SK-N-SH treated with all-trans-retinoic acid at 6 μM for 48 hours (cell line): Measurements from ENCODE around the gene DLG5.

Experiments used
- ATAC-seq: fragments of 200-7000 bp; cut with Tn5 transposase; 3 replicates; pipeline ENCODE4 v1.9.1; 2020; ENCODE audit warnings: mild to moderate bottlenecking, moderate library complexity
- BACH2 ChIP-seq: fragments of 250-450 bp; sonication (Bioruptor Pico); IDR thresholded peaks from 2 replicates; pipeline ENCODE4 v1.9.0; 2021; ENCODE audit warnings: mild to moderate bottlenecking, borderline replicate concordance
- CSDC2 ChIP-seq: fragments of 250-450 bp; sonication (Bioruptor Pico); IDR thresholded peaks from 2 replicates; pipeline ENCODE4 v1.5.0; 2020; ENCODE audit warnings: mild to moderate bottlenecking, moderate library complexity
- CSRNP3 ChIP-seq: fragments of 250-450 bp; sonication (Bioruptor Pico); IDR thresholded peaks from 2 replicates; pipeline ENCODE4 v1.5.1; 2021; ENCODE audit warnings: mild to moderate bottlenecking, moderate library complexity
- ESRRG ChIP-seq: fragments of 250-450 bp; sonication (Bioruptor Pico); IDR thresholded peaks from 2 replicates; pipeline ENCODE4 v1.6.1; 2021; ENCODE audit warnings: mild to moderate bottlenecking
- GLIS3 ChIP-seq: fragments of 250-450 bp; sonication (Bioruptor Pico); IDR thresholded peaks from 2 replicates; pipeline ENCODE4 v1.5.0; 2020; ENCODE audit warnings: mild to moderate bottlenecking, moderate library complexity
- ISL1 ChIP-seq: fragments of 250-450 bp; sonication (Bioruptor Pico); IDR thresholded peaks from 2 replicates; pipeline ENCODE4 v2.1.2; 2022; ENCODE audit warnings: mild to moderate bottlenecking, moderate library complexity
- OSR1 ChIP-seq: fragments of 250-450 bp; sonication (Bioruptor Pico); IDR thresholded peaks from 2 replicates; pipeline ENCODE4 v1.8.0; 2022; ENCODE audit warnings: moderate library complexity, mild to moderate bottlenecking, inconsistent platforms
- POU6F1 ChIP-seq: fragments of 250-450 bp; sonication (Bioruptor Pico); IDR thresholded peaks from 2 replicates; pipeline ENCODE4 v1.8.0; 2021; ENCODE audit warnings: low read depth, mild to moderate bottlenecking, moderate library complexity, borderline replicate concordance
- PPARA ChIP-seq: fragments of 250-450 bp; sonication (Bioruptor Pico); IDR thresholded peaks from 2 replicates; pipeline ENCODE4 v1.5.0; 2020; ENCODE audit warnings: mild to moderate bottlenecking, borderline replicate concordance
- RARB ChIP-seq: fragments of 250-450 bp; sonication (Bioruptor Pico); IDR thresholded peaks from 2 replicates; pipeline ENCODE4 v1.8.0; 2021; ENCODE audit warnings: mild to moderate bottlenecking, moderate library complexity
- SNAI2 ChIP-seq: fragments of 250-450 bp; sonication (Bioruptor Pico); IDR thresholded peaks from 2 replicates; pipeline ENCODE4 v1.5.0; 2020; ENCODE audit warnings: mild to moderate bottlenecking, moderate library complexity
- TCF4 ChIP-seq: fragments of 250-450 bp; sonication (Bioruptor Pico); IDR thresholded peaks from 2 replicates; pipeline ENCODE4 v1.8.0; 2021; ENCODE audit warnings: mild to moderate bottlenecking, moderate library complexity, borderline replicate concordance
- TSHZ2 ChIP-seq: fragments of 250-450 bp; sonication (Bioruptor Pico); IDR thresholded peaks from 2 replicates; pipeline ENCODE4 v1.5.0; 2020; ENCODE audit warnings: mild to moderate bottlenecking, moderate library complexity
- ZC3H10 ChIP-seq: fragments of 250-450 bp; sonication (Bioruptor Pico); IDR thresholded peaks from 2 replicates; pipeline ENCODE4 v1.5.1; 2021; ENCODE audit warnings: mild to moderate bottlenecking, moderate library complexity
- ZFP3 ChIP-seq: fragments of 250-450 bp; sonication (Bioruptor Pico); IDR thresholded peaks from 2 replicates; pipeline ENCODE4 v1.5.0; 2020; ENCODE audit warnings: mild to moderate bottlenecking, moderate library complexity
- ZNF565 ChIP-seq: fragments of 450-650 bp; formaldehyde crosslinking; conservative IDR thresholded peaks from 2 replicates; pipeline ENCODE4 v1.5.0; 2020; ENCODE audit warnings: low read depth, mild to moderate bottlenecking, moderate library complexity
- ZNF70 ChIP-seq: fragments of 450-650 bp; formaldehyde crosslinking; IDR thresholded peaks from 2 replicates; pipeline ENCODE4 v1.5.0; 2020; ENCODE audit warnings: mild to moderate bottlenecking, moderate library complexity
- ZNF8 ChIP-seq: fragments of 450-650 bp; formaldehyde crosslinking; IDR thresholded peaks from 2 replicates; pipeline ENCODE4 v1.5.0; 2020; ENCODE audit warnings: mild to moderate bottlenecking, moderate library complexity
- TF ChIP-seq, protein P1 (sequence below): fragments of 250-450 bp; sonication (Bioruptor Pico); IDR thresholded peaks from 2 replicates; pipeline ENCODE4 v1.5.1; 2020; ENCODE audit warnings: low read depth, mild to moderate bottlenecking, moderate library complexity
- TF ChIP-seq, protein P2 (sequence below): fragments of 250-450 bp; sonication (Bioruptor Pico); IDR thresholded peaks from 2 replicates; pipeline ENCODE4 v1.8.0; 2020; ENCODE audit warnings: mild to moderate bottlenecking, moderate library complexity, borderline replicate concordance

DLG5 gene

DNA sequence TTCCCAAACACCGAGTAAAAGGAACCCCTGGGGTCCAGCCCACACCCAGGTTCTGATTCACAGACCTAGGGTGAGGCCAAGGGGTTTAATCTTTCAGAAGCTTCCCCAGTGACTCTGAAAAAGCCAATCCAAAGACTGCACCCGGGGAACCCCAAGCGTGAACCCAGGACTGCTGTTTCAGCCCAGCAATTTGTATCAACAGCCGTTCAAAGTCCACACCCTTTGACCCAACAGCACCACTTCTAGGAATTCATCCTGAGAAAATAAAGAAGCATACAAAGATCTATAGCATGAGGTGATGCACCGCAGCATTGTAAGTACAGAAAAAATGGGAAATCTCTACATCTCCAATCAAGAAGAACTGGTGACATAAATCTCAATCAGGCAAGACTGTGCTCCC, 24.4 kb downstream of the DLG5 start:
- TF ChIP-seq ZC3H10 (CRISPR knock-in tag) (no peak), OSR1 (CRISPR knock-in tag) (no peak), GLIS3 (no peak)
- no peak for ATAC-seq

- no peak for ATAC-seq
- no peak for TF ChIP-seq POU6F1 (CRISPR knock-in tag)
Measured at GRCh38 chr10:77901743-77902142, 24.8 kb downstream of the DLG5 start.

DNA sequence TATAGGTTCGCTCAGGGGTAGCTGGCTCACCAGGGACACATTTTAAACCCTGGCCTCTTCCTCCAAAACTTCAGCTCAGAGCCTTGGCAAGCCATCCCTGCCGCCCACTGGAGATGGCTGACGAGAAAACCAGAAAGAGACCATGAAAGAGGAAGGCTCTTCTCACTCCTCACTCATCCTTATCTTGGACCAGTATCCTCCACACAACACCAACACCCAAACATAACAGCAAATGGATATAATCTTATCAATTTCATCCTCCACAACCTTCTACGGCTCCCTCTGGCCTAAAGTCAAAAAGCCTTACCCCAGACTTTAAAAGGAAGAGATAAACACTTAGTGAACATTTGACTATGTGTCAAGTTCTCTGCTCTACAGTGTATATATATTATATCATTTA, 26.9 kb downstream of the DLG5 start:
- no peak for ATAC-seq
- no peak for TF ChIP-seq ZFP3 (CRISPR knock-in tag)
- TF ChIP-seq PPARA, result no peak
- no peak for TF ChIP-seq TCF4 (CRISPR knock-in tag)
- no peak for TF ChIP-seq POU6F1 (CRISPR knock-in tag)
- TF ChIP-seq ZC3H10 (CRISPR knock-in tag), result no peak
- no peak for TF ChIP-seq CSRNP3 (CRISPR knock-in tag)
- no peak for TF ChIP-seq SNAI2 (CRISPR knock-in tag)
- no peak for TF ChIP-seq CSDC2
- TF ChIP-seq ESRRG (CRISPR knock-in tag), result no peak
- TF ChIP-seq BACH2 (CRISPR knock-in tag), result no peak

DNA sequence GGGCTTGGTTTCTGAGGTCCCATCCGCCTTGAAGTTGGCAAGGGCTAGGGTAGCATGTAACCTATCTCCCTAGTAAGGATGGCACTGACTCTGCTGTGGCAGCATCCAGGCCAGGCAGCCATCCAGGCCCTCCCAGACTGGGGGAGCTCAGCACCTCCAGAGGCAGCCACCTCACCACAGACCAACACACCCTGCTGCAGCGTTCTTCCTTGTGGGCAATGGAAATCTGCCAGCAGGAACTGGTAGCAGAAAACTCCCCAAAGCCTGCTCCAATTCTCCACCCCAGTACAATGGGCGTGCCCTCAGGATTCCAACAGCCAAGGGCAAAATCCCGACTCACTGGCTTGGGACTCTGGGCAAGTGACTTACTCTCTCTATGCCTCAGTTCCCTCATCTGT, 27.5 kb downstream of the DLG5 start:
- ATAC-seq, result peak; percentile 82
- TF ChIP-seq TSHZ2 (no peak), TCF4 (CRISPR knock-in tag) (no peak), ZNF70 (CRISPR knock-in tag) (no peak), RARB (CRISPR knock-in tag) (no peak), ZNF8 (CRISPR knock-in tag) (no peak), ZC3H10 (CRISPR knock-in tag) (no peak), ZFP3 (CRISPR knock-in tag) (no peak), PPARA (no peak), ESRRG (CRISPR knock-in tag) (no peak), SNAI2 (CRISPR knock-in tag) (no peak), BACH2 (CRISPR knock-in tag) (no peak), CSDC2 (no peak)
- TF ChIP-seq, protein P1, sequence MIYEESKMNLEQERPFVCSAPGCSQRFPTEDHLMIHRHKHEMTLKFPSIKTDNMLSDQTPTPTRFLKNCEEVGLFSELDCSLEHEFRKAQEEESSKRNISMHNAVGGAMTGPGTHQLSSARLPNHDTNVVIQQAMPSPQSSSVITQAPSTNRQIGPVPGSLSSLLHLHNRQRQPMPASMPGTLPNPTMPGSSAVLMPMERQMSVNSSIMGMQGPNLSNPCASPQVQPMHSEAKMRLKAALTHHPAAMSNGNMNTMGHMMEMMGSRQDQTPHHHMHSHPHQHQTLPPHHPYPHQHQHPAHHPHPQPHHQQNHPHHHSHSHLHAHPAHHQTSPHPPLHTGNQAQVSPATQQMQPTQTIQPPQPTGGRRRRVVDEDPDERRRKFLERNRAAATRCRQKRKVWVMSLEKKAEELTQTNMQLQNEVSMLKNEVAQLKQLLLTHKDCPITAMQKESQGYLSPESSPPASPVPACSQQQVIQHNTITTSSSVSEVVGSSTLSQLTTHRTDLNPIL, result no peak

GRCh38 chr10:77898323-77899079, 28.1 kb downstream of the DLG5 start:
- peak; percentile 71 for ATAC-seq
- no peak for TF ChIP-seq ZNF70 (CRISPR knock-in tag)
- no peak for TF ChIP-seq ZNF8 (CRISPR knock-in tag)
- TF ChIP-seq, protein P2, sequence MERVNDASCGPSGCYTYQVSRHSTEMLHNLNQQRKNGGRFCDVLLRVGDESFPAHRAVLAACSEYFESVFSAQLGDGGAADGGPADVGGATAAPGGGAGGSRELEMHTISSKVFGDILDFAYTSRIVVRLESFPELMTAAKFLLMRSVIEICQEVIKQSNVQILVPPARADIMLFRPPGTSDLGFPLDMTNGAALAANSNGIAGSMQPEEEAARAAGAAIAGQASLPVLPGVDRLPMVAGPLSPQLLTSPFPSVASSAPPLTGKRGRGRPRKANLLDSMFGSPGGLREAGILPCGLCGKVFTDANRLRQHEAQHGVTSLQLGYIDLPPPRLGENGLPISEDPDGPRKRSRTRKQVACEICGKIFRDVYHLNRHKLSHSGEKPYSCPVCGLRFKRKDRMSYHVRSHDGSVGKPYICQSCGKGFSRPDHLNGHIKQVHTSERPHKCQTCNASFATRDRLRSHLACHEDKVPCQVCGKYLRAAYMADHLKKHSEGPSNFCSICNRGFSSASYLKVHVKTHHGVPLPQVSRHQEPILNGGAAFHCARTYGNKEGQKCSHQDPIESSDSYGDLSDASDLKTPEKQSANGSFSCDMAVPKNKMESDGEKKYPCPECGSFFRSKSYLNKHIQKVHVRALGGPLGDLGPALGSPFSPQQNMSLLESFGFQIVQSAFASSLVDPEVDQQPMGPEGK (CRISPR knock-in tag), result no peak
- no peak for TF ChIP-seq ZNF565
- no peak for TF ChIP-seq RARB (CRISPR knock-in tag)
- no peak for TF ChIP-seq BACH2 (CRISPR knock-in tag)
- no peak for TF ChIP-seq TSHZ2
- TF ChIP-seq ZFP3 (CRISPR knock-in tag), result no peak
- TF ChIP-seq ISL1 (CRISPR knock-in tag), result no peak
